ENCODE results near the gene MACROH2A1.

The MACROH2A1 gene

DNA sequence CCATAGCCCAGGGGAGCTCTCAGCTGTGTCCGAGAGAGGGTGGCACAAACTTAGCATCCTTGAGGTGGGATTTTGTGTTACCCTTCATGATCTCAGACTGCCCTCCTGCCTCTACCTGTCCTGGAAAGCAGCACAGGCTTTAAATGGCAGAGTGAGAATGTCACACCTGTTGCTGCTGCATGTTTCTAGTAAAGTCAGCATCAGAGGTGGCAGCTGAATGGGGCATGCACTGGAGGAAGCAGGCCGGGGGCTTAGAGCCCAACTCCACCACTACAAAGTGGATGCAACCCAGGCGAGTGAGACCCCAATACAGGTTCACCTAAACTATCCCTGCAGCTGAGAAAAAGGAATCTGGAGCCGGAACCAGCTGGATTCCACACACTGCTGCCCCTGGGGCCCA lies 51.6 kb downstream of the MACROH2A1 start:
- no peak overlapping the region for H3K4me3 ChIP-seq (ENCODE audit: low read depth, low read length)
- peaks cover 86% of the 10 kb centered on the region for H3K36me3 ChIP-seq
- DNase-seq: no peak
- TF ChIP-seq, protein P1, sequence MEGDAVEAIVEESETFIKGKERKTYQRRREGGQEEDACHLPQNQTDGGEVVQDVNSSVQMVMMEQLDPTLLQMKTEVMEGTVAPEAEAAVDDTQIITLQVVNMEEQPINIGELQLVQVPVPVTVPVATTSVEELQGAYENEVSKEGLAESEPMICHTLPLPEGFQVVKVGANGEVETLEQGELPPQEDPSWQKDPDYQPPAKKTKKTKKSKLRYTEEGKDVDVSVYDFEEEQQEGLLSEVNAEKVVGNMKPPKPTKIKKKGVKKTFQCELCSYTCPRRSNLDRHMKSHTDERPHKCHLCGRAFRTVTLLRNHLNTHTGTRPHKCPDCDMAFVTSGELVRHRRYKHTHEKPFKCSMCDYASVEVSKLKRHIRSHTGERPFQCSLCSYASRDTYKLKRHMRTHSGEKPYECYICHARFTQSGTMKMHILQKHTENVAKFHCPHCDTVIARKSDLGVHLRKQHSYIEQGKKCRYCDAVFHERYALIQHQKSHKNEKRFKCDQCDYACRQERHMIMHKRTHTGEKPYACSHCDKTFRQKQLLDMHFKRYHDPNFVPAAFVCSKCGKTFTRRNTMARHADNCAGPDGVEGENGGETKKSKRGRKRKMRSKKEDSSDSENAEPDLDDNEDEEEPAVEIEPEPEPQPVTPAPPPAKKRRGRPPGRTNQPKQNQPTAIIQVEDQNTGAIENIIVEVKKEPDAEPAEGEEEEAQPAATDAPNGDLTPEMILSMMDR (IDR thresholded peaks at IDR 0.05; ENCODE audit: low read depth, low read length): no peak
- H3K27ac ChIP-seq: no peak overlapping the region
- H3K27me3 ChIP-seq (ENCODE audit: insufficient read depth, low read depth, severe bottlenecking): no peaks in the 10 kb centered on the region
- no peaks in the 10 kb centered on the region for H3K9me3 ChIP-seq (ENCODE audit: severe bottlenecking)

DNA sequence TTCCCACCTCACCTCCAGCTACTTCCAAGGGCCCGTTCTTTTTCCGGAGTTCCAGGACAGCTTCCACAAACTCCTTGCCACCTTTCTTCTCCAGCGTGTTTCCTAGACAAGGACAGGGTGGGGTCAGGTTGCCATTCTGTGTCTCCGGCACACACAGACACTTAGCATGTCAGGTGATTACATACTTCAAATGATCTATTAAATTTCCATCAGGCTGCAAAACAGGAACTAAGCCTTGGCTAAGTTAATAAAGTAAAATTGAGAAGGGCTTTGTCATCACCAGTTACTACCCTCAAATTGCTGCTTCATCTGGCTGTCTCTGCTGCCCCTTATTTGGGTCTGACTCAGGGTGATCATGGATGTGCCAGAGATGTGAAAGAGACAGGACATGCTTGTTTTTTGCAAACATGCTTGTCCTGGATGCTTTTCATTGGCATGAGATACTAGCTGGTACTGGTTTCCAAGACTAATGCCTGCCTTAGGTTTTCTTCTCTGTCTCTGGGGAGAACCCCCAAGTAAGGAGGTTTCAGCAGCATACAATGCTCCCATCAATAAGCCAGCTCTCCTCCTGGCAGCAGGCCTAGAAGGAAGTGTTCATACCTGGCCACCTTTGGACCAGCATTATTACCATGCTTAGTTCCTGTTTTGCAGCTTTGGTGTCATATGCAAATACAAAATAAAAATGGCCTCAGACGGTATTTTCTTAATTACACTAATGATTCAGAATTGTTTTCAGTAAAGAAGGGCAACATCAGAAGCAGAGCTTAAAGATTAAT lies 52.9 kb downstream of the MACROH2A1 start:
- no peaks in the 10 kb centered on the region for H3K27me3 ChIP-seq (ENCODE audit: insufficient read depth, low read depth, severe bottlenecking)
- no peaks in the 10 kb centered on the region for H3K9me3 ChIP-seq (ENCODE audit: severe bottlenecking)
- no peak overlapping the region for H3K27ac ChIP-seq
- TF ChIP-seq, protein P1 (IDR thresholded peaks at IDR 0.05; ENCODE audit: low read depth, low read length): no peak
- no peak for DNase-seq
- no peak overlapping the region for H3K4me3 ChIP-seq (ENCODE audit: low read depth, low read length)
- peaks cover 91% of the 10 kb centered on the region for H3K36me3 ChIP-seq

DNA sequence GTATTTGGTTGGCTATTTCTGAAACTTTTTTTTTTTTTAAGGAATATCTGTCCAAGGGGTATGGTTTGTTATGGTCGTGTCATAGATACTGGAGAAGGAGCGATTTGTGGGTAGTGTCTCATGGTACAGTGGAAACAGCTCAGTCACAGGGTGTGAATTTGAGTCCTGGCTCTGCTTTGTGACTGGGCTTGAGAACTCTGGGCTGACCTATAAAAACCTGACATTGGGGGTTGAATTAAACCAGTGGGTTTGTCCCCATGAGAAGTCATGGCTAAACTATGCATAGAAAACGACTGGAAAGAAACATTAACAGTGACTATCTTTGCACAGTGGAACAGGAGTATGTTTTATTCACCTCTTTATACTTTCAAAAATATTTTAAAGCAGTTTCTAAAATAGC lies 54.7 kb downstream of the MACROH2A1 start:
- no peaks in the 10 kb centered on the region for H3K9me3 ChIP-seq (ENCODE audit: severe bottlenecking)
- no peaks in the 10 kb centered on the region for H3K27me3 ChIP-seq (ENCODE audit: insufficient read depth, low read depth, severe bottlenecking)
- H3K36me3 ChIP-seq: peaks cover 94% of the 10 kb centered on the region
- no peak overlapping the region for H3K27ac ChIP-seq
- DNase-seq: no peak
- TF ChIP-seq, protein P1 (IDR thresholded peaks at IDR 0.05; ENCODE audit: low read depth, low read length): no peak
- H3K4me3 ChIP-seq (ENCODE audit: low read depth, low read length): no peak overlapping the region

DNA sequence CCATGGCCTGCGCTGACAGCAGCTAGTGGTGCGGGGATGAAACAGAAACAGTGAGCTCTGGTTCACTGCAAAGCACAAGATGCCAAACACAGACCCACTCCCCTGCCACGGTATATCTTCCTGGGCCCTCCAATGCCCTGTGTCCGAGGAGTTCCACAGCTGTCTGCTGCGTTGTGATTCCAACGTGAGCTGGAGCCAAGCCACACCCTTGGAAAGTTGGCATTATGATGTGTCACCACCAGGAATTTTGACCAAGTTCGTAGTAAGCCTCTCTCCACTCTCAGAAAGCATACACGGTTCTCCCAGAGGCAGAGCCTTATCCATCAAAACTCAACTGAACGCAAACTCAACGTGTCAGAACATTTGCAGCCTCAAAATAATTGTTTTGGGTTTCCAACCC lies 55.6 kb downstream of the MACROH2A1 start:
- no peak overlapping the region for H3K27ac ChIP-seq
- no peak overlapping the region for H3K4me3 ChIP-seq (ENCODE audit: low read depth, low read length)
- DNase-seq: no peak
- TF ChIP-seq, protein P1 (IDR thresholded peaks at IDR 0.05; ENCODE audit: low read depth, low read length): no peak
- H3K9me3 ChIP-seq (ENCODE audit: severe bottlenecking): no peaks in the 10 kb centered on the region
- H3K36me3 ChIP-seq: peaks cover 98% of the 10 kb centered on the region
- H3K27me3 ChIP-seq (ENCODE audit: insufficient read depth, low read depth, severe bottlenecking): no peaks in the 10 kb centered on the region

DNA sequence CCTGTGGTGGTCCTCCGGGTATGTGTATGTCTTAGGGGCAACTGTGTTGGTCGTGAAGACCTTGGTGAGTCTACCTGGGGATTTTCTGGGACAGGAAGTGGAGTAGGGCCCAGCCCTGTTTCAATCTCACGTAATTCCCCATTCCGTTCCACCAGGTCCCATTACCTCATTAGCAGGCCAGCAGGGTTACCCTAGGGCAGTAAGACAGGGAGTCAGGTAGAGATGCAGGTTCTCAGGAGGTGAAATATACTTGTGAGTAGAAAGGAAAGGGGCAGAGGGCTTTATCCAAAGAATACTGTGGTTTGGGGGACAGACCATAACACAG lies 56.5 kb downstream of the MACROH2A1 start:
- no peak overlapping the region for H3K27ac ChIP-seq
- no peak overlapping the region for H3K4me3 ChIP-seq (ENCODE audit: low read depth, low read length)
- DNase-seq: no peak
- peaks cover 99% of the 10 kb centered on the region for H3K36me3 ChIP-seq
- H3K9me3 ChIP-seq (ENCODE audit: severe bottlenecking): no peaks in the 10 kb centered on the region
- TF ChIP-seq, protein P1 (IDR thresholded peaks at IDR 0.05; ENCODE audit: low read depth, low read length): no peak
- no peaks in the 10 kb centered on the region for H3K27me3 ChIP-seq (ENCODE audit: insufficient read depth, low read depth, severe bottlenecking)

All from WERI-Rb-1 (cell line).